NOMO-1 treated with dmso at 0.1 percent for 144 hours (cell line): ENCODE results near the gene MED12L.

Source experiments
- DNase-seq: peaks from one replicate; lab custom pipeline; 2025; ENCODE audit not compliant: unreplicated experiment; lab: John Stamatoyannopoulos, UW

Gene MED12L

GRCh38 chr3:151483961-151484520 lies 398.6 kb downstream of the MED12L start:
- no peak for DNase-seq
